ENCODE data around the gene GSS.
A peak's percentile ranks its signal among the peaks of the same experiment; 100 is the strongest.

The GSS gene

DNA sequence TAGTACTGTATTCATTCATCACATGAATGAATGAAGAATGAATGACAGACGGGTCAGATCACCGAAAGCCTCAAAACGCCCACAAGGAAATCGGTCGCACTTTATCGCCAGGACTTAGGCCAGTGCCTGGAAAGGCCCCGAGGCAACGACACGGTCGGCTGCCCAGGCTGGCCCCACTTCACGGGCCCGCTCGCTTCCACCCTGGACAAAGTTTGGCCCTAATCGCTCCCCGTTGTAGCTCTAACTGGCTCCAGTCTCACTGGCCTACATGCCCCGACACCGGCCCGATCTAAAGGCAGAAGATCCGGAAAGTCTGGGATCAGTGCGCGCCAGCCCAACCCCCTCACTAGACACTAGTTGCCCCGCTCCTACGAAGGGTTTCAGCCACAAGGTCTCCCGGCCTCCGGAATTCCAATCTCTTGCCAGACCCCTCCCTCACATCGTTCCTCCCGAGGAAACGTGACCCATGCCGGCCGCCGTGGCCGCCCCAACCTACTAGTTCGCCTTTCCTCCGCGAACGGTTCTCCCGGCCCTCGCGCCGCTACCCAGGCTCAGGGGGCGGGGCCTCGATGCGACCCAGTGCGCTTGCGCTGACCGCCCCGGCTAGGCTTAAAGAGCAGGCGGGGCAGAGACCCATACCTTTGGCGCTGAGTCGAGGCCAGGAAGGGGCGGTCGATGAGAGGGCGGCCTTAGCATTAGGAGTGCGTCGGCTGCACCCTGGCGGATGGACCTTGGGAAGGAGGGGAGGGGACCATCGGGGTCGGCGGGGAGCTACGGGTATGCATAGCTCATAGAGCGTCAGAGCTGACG lies at the start of gene GSS, which contains the start of gene MYH7B:
Gene GSS, minus strand, starts transcription at position 576 of the 810 bp plus-strand sequence. CDS start 3,954 bp downstream, outside the sequence.
Gene MYH7B, plus strand, starts transcription at position 638 of the 810 bp plus-strand sequence. CDS start 22,138 bp downstream, outside the sequence.
- peak within 1 kb of the TSS; percentile 94 for H3K27ac ChIP-seq (ENCODE audit: low read depth, low read length)
- peaks cover 0 to 18% (median 13%) of the 10 kb centered on the region in 5 donors for H3K4me1 ChIP-seq (ENCODE audit: control insufficient read depth in 5 of 5, insufficient read depth in 5 of 5, low read length in 5 of 5)
- H3K4me3 ChIP-seq (ENCODE audit: low read depth in 1 of 5, low read length in 5 of 5), result peak within 1 kb of the TSS; percentile 66 to 92 (median 87)
- H3K9me3 ChIP-seq (ENCODE audit: control insufficient read depth in 5 of 5, low read length in 5 of 5), result no peaks in the 10 kb centered on the region
- H3K27me3 ChIP-seq (ENCODE audit: control insufficient read depth in 5 of 5, insufficient read depth in 4 of 5, low read length in 5 of 5), result no peaks in the 10 kb centered on the region
- H3K9ac ChIP-seq (ENCODE audit: low read length in 5 of 5), result peak within 1 kb of the TSS; percentile 79 to 97 (median 96)
- H3K36me3 ChIP-seq (ENCODE audit: control insufficient read depth in 5 of 5, insufficient read depth in 5 of 5, low read length in 5 of 5), result peaks cover 0 to 6% (median 4%) of the 10 kb centered on the region in 5 donors

DNA sequence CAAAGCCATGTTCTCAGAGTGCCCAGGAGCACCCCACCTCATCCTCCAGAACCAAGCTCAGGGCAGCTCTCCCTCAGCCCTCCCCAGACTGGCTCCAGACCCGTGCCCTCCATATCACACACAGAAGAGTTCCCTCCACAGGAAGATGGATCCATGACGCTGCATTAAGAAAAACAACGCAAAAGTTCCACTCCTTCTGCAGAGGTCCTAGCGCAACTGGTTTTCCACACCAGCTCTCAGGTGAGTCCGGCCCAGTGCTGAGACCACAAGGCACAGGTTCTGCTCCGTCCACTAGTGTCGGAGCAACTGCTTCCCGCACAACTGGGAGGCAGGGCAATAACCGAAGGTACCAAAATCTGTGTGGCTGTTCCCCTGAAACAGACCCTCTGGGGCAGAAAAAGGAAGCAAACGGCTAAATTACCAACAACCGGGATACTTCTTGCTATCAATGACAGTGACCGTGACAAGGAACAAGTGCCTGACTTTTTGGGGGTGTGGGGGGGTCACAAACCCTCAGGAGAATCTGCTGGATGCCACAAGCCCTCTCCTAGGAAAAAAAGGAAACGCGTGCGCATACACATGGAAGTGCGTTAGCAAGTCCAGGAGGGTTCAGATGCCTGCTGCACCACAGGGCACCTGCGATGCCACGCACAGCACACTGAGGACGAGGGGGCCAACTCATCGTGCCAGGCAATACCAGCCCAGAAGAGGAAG lies 49.3 kb upstream of the GSS start:
- no peak overlapping the region for H3K9ac ChIP-seq (ENCODE audit: low read length in 5 of 5)
- H3K36me3 ChIP-seq (ENCODE audit: control insufficient read depth in 5 of 5, insufficient read depth in 5 of 5, low read length in 5 of 5), result peaks cover 0 to 100% (median 98%) of the 10 kb centered on the region in 5 donors
- no peak overlapping the region for H3K27ac ChIP-seq (ENCODE audit: low read depth, low read length)
- H3K4me3 ChIP-seq (ENCODE audit: low read depth in 1 of 5, low read length in 5 of 5), result no peak overlapping the region
- no peaks in the 10 kb centered on the region for H3K27me3 ChIP-seq (ENCODE audit: control insufficient read depth in 5 of 5, insufficient read depth in 4 of 5, low read length in 5 of 5)
- no peaks in the 10 kb centered on the region for H3K9me3 ChIP-seq (ENCODE audit: control insufficient read depth in 5 of 5, low read length in 5 of 5)
- peaks cover under 1 to 28% (median 22%) of the 10 kb centered on the region in 5 donors for H3K4me1 ChIP-seq (ENCODE audit: control insufficient read depth in 5 of 5, insufficient read depth in 5 of 5, low read length in 5 of 5)

DNA sequence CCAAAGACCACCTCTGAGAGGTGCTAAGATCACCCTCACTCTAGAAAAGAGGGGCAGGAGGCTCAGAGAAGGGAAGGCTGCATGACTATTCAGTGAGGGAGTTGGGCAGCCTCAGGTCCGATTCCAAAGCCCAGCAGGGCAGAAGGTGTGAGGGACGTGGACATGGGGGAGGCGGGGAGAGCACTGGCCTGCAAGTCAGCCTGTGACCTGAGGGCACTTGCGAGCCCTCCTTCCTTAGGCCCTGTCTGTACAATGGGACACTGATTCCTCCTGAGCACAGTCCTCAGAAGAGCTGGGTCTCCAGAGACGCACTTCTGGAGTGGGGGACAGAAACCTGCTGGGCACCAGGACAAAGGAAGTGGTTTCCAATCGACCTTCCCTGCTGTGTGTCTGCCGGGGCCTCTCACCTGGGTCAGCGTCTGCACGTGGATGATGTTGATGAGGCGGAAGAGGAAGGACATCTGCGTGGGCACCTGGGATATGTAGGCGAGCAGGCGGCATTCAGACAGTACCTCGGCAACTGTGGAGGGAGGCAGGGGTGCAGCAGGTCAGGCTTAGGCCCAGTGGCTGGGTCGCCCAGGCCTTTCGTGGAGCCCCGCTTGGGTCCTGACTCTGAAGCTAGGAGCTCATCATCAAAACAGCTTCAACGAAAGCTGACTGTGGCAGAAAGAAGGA lies 48.6 kb upstream of the GSS start:
- Histone ChIP-seq H3K36me3 (ENCODE audit: control insufficient read depth in 5 of 5, insufficient read depth in 5 of 5, low read length in 5 of 5) (peaks cover 0 to 100% (median 98%) of the 10 kb centered on the region in 5 donors), H3K9ac (ENCODE audit: low read length in 5 of 5) (no peak overlapping the region), H3K4me1 (ENCODE audit: control insufficient read depth in 5 of 5, insufficient read depth in 5 of 5, low read length in 5 of 5) (peaks cover 0 to 21% (median 15%) of the 10 kb centered on the region in 5 donors), H3K27me3 (ENCODE audit: control insufficient read depth in 5 of 5, insufficient read depth in 4 of 5, low read length in 5 of 5) (no peaks in the 10 kb centered on the region), H3K4me3 (ENCODE audit: low read depth in 1 of 5, low read length in 5 of 5) (no peak overlapping the region), H3K27ac (ENCODE audit: low read depth, low read length) (no peak overlapping the region), H3K9me3 (ENCODE audit: control insufficient read depth in 5 of 5, low read length in 5 of 5) (no peaks in the 10 kb centered on the region)

DNA sequence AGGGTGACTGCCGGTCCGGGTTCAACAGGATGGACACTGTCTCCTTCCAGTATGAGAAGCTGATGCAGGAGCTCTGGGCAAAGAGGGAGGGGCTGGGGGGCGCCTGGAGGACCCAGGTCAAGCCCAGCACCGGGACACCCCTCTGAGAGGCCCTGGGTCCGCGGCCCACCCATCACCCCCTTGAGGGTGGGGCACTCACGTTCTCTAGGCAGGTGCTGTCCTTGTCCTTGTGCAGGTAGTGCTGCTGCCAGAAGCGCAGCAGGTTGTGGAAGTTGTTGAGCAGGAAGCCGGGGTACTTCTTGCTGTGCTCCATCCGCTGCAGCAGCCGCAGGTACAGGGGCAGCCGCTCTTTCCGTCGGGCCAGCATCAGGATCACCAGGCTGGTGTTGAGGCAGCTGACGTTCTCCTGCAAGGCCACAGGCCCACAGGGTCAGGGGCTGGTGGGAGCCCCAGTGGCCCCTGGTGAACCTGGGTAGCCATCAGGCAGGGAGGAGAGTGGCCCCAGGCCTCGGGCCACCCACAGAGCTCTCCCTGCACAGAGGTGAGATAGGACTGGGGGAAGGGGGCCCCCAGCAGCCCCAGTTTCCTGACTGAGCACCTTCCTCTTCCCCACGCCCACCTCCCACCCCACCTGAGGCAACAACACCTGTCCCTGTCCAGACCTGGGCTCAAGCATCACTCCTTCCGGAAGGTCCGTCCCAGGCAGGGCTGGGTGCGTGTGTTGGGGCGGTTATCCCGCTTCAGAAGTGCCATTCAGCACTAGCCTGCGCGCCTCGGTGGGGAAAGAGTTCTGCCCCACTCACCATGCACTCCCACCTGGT lies 47.8 kb upstream of the GSS start:
- H3K27ac ChIP-seq (ENCODE audit: low read depth, low read length), result peak overlapping the region; percentile 23

DNA sequence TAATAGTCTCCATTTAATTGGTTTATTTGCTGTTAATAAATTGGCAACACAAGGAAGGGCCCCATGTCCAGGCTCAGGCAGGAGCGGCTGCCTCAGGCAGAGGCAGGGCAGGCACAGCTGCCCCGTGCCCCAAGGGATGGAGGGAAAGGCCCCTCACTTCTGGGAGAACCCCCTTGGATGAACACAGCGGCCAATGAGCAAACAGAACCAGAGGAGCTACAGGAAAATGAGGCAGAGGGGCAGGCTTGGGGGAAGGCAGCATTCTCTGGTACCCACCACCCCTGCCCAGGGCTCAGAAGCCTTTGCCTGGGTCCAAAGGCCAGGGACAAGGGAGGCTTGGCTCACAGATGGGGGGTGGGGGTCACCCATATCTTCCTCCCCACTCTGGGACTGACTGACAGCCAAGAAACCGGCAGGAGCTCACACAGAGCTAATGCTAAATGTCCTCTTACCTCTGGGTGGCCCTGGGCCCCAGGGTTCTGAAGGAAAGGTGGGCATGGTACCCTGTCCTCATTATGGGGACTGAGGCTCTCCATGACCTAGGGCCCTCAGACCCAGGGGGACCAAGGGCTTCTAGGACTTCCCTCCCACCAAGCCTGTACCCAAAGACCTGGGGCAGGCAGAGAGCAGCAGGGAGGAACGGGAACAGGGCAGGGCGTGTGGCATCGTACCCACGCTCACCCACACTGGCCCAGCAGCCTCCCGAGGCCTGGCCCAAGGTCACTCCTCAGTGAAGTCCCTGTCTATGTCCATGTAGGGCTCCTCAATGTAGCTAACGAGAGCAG lies 47.0 kb upstream of the GSS start:
- Histone ChIP-seq H3K4me1 (ENCODE audit: control insufficient read depth in 5 of 5, insufficient read depth in 5 of 5, low read length in 5 of 5) (peaks cover 0 to 9% (median under 1%) of the 10 kb centered on the region in 5 donors), H3K4me3 (ENCODE audit: low read depth in 1 of 5, low read length in 5 of 5) (no peak overlapping the region), H3K27ac (ENCODE audit: low read depth, low read length) (peak overlapping the region; percentile 23), H3K36me3 (ENCODE audit: control insufficient read depth in 5 of 5, insufficient read depth in 5 of 5, low read length in 5 of 5) (peaks cover 0 to 98% (median 98%) of the 10 kb centered on the region in 5 donors), H3K9me3 (ENCODE audit: control insufficient read depth in 5 of 5, low read length in 5 of 5) (no peaks in the 10 kb centered on the region), H3K9ac (ENCODE audit: low read length in 5 of 5) (no peak overlapping the region), H3K27me3 (ENCODE audit: control insufficient read depth in 5 of 5, insufficient read depth in 4 of 5, low read length in 5 of 5) (no peaks in the 10 kb centered on the region)

More for the DNA sequence above, 47.8 kb upstream of the GSS start:
- Histone ChIP-seq H3K9ac (ENCODE audit: low read length in 5 of 5) (no peak overlapping the region), H3K36me3 (ENCODE audit: control insufficient read depth in 5 of 5, insufficient read depth in 5 of 5, low read length in 5 of 5) (peaks cover 0 to 100% (median 98%) of the 10 kb centered on the region in 5 donors), H3K4me1 (ENCODE audit: control insufficient read depth in 5 of 5, insufficient read depth in 5 of 5, low read length in 5 of 5) (peaks cover 0 to 13% (median 7%) of the 10 kb centered on the region in 5 donors), H3K9me3 (ENCODE audit: control insufficient read depth in 5 of 5, low read length in 5 of 5) (no peaks in the 10 kb centered on the region), H3K4me3 (ENCODE audit: low read depth in 1 of 5, low read length in 5 of 5) (no peak overlapping the region), H3K27me3 (ENCODE audit: control insufficient read depth in 5 of 5, insufficient read depth in 4 of 5, low read length in 5 of 5) (no peaks in the 10 kb centered on the region)

DNA sequence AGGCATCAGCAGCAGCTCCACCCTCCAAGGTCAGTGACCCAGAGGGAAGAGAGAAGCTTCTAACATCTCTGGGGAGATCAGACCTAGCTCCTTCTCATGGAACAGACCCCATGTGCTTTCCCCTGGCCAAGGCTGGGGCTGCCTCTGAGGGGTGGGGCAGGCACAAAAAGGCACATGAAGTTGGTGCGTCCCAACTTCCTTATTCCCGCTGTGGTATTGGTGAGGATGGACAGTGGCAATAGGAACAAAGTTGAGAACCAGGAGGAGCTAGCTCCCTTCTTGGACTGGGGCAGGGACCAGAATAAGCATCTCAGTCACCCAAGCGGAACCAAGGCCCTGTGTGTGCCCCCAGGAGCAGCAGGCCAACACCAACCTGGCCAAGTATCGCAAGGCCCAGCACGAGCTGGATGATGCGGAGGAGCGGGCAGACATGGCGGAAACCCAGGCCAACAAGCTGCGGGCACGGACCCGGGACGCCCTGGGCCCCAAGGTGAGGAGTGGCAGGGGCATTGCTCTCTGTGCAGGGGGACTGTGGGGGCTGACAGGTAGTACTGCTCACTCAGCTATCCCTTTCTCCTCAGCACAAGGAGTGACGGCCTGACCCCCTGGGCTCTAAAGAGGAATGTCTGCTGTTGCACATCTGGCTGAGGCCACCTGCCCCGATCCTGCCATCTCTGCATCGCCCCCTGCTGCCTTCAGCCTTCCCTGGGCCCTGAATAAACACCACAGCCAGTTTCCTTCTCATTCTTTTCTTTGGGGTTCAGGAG lies 46.2 kb upstream of the GSS start:
- Histone ChIP-seq H3K9me3 (ENCODE audit: control insufficient read depth in 5 of 5, low read length in 5 of 5) (no peaks in the 10 kb centered on the region), H3K27ac (ENCODE audit: low read depth, low read length) (no peak overlapping the region), H3K4me1 (ENCODE audit: control insufficient read depth in 5 of 5, insufficient read depth in 5 of 5, low read length in 5 of 5) (peaks cover 0 to 11% (median 0%) of the 10 kb centered on the region in 5 donors), H3K36me3 (ENCODE audit: control insufficient read depth in 5 of 5, insufficient read depth in 5 of 5, low read length in 5 of 5) (peaks cover 0 to 98% (median 90%) of the 10 kb centered on the region in 5 donors), H3K4me3 (ENCODE audit: low read depth in 1 of 5, low read length in 5 of 5) (no peak overlapping the region), H3K27me3 (ENCODE audit: control insufficient read depth in 5 of 5, insufficient read depth in 4 of 5, low read length in 5 of 5) (no peaks in the 10 kb centered on the region), H3K9ac (ENCODE audit: low read length in 5 of 5) (no peak overlapping the region)

DNA sequence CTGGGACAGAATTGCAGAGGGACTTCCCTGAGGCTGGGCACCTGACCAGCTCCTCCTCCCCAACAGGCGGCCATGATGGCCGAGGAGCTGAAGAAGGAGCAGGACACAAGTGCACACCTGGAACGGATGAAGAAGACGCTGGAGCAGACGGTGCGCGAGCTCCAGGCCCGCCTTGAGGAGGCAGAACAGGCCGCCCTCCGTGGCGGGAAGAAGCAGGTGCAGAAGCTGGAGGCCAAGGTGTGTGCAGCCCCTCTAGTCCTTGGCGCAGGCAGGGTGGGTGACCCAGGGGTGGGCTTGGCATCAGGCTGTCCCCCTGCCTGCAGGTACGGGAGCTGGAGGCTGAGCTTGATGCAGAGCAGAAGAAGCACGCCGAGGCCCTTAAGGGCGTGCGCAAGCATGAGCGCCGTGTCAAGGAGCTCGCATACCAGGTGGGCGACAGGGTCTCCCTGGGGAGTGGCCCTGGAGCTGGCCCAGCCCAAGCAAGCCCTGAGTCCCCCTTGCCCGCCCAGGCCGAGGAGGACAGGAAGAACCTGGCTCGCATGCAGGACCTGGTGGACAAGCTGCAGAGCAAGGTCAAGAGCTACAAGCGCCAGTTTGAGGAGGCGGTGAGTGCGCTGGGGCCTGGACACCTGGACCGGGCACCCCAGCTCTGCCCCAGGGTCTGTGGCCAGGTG lies 45.5 kb upstream of the GSS start:
- Histone ChIP-seq H3K27ac (ENCODE audit: low read depth, low read length) (no peak overlapping the region), H3K27me3 (ENCODE audit: control insufficient read depth in 5 of 5, insufficient read depth in 4 of 5, low read length in 5 of 5) (no peaks in the 10 kb centered on the region), H3K36me3 (ENCODE audit: control insufficient read depth in 5 of 5, insufficient read depth in 5 of 5, low read length in 5 of 5) (peaks cover 0 to 97% (median 89%) of the 10 kb centered on the region in 5 donors), H3K4me1 (ENCODE audit: control insufficient read depth in 5 of 5, insufficient read depth in 5 of 5, low read length in 5 of 5) (peaks cover 0 to 11% (median 0%) of the 10 kb centered on the region in 5 donors), H3K9me3 (ENCODE audit: control insufficient read depth in 5 of 5, low read length in 5 of 5) (no peaks in the 10 kb centered on the region), H3K9ac (ENCODE audit: low read length in 5 of 5) (no peak overlapping the region), H3K4me3 (ENCODE audit: low read depth in 1 of 5, low read length in 5 of 5) (no peak overlapping the region)

DNA sequence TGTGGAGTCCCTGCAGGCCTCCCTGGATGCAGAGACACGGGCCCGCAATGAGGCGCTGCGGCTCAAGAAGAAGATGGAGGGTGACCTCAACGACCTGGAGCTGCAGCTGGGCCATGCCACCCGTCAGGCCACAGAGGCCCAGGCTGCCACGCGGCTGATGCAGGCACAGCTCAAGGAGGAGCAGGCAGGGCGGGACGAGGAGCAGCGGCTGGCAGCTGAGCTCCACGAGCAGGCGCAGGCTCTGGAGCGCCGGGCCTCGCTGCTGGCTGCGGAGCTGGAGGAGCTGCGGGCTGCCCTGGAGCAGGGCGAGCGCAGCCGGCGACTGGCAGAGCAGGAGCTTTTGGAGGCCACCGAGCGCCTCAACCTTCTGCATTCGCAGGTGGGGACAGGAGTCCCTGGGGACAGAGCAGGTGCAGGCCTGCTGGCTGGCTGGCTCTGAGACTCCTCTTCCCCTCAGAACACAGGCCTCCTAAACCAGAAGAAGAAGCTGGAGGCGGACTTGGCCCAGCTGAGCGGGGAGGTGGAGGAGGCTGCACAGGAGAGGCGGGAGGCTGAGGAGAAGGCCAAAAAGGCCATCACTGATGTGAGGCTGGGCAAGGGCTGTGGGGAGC lies 44.8 kb upstream of the GSS start:
- H3K4me1 ChIP-seq (ENCODE audit: control insufficient read depth in 5 of 5, insufficient read depth in 5 of 5, low read length in 5 of 5), result peaks cover 0 to 11% (median 0%) of the 10 kb centered on the region in 5 donors
- H3K9me3 ChIP-seq (ENCODE audit: control insufficient read depth in 5 of 5, low read length in 5 of 5), result no peaks in the 10 kb centered on the region
- no peaks in the 10 kb centered on the region for H3K27me3 ChIP-seq (ENCODE audit: control insufficient read depth in 5 of 5, insufficient read depth in 4 of 5, low read length in 5 of 5)
- no peak overlapping the region for H3K9ac ChIP-seq (ENCODE audit: low read length in 5 of 5)
- H3K36me3 ChIP-seq (ENCODE audit: control insufficient read depth in 5 of 5, insufficient read depth in 5 of 5, low read length in 5 of 5), result peaks cover 0 to 97% (median 89%) of the 10 kb centered on the region in 5 donors
- no peak overlapping the region for H3K4me3 ChIP-seq (ENCODE audit: low read depth in 1 of 5, low read length in 5 of 5)
- H3K27ac ChIP-seq (ENCODE audit: low read depth, low read length), result no peak overlapping the region

Data from subcutaneous abdominal adipose tissue (tissue), 5 donors.